KMS-11 (cell line): ENCODE data around the gene DSE.

Experiments used
- H2AFZ ChIP-seq: fragments of 200-600 bp; sonication (generic); 2 replicates; pipeline ENCODE4 v1.6.1; 2016; ENCODE audit warnings: antibody characterized with exemption, mixed run types, low read depth
- H3K27ac ChIP-seq: fragments of 200-600 bp; sonication (generic); 2 replicates; pipeline ENCODE4 v1.6.1; 2016; ENCODE audit warnings: mild to moderate bottlenecking, mixed run types
- H3K27me3 ChIP-seq: fragments of 200-600 bp; sonication (generic); 2 replicates; pipeline ENCODE4 v1.6.1; 2017; ENCODE audit warnings: mild to moderate bottlenecking, low read depth, mixed run types, moderate library complexity; ENCODE audit not compliant: insufficient read depth
- H3K36me3 ChIP-seq: fragments of 200-600 bp; sonication (generic); 2 replicates; pipeline ENCODE4 v1.6.1; 2017; ENCODE audit warnings: mild to moderate bottlenecking, mixed run types; ENCODE audit not compliant: insufficient read depth
- H3K4me1 ChIP-seq: fragments of 200-600 bp; sonication (generic); 2 replicates; pipeline ENCODE4 v1.6.1; 2016; ENCODE audit warnings: mild to moderate bottlenecking, low read depth, mixed run types; ENCODE audit not compliant: poor library complexity, severe bottlenecking
- H3K4me2 ChIP-seq: fragments of 200-600 bp; sonication (generic); 2 replicates; pipeline ENCODE4 v1.7.0; 2016; ENCODE audit warnings: mild to moderate bottlenecking, mixed run types
- H3K4me3 ChIP-seq: fragments of 200-600 bp; sonication (generic); IDR thresholded peaks from 2 replicates; pipeline ENCODE4 v1.6.1; 2017; ENCODE audit warnings: low read depth, low read length, mixed read lengths; ENCODE audit not compliant: insufficient read depth
- H3K79me2 ChIP-seq: fragments of 200-600 bp; sonication (generic); 2 replicates; pipeline ENCODE4 v1.6.1; 2016; ENCODE audit warnings: low read depth, mixed run types; ENCODE audit not compliant: insufficient read depth
- H3K9ac ChIP-seq: fragments of 200-600 bp; sonication (generic); 2 replicates; pipeline ENCODE4 v1.6.1; 2016; ENCODE audit warnings: mild to moderate bottlenecking, mixed run types
- H4K20me1 ChIP-seq: fragments of 200-600 bp; sonication (generic); 2 replicates; pipeline ENCODE4 v1.6.1; 2016; ENCODE audit warnings: mild to moderate bottlenecking, mixed run types; ENCODE audit not compliant: insufficient read depth
- CTCF ChIP-seq: fragments of 200-600 bp; sonication (generic); conservative IDR thresholded peaks from 2 replicates; pipeline ENCODE4 v1.6.1; 2017; ENCODE audit warnings: low read depth, mild to moderate bottlenecking, antibody characterized with exemption, low read length, moderate library complexity, mixed read lengths

DSE gene

DNA sequence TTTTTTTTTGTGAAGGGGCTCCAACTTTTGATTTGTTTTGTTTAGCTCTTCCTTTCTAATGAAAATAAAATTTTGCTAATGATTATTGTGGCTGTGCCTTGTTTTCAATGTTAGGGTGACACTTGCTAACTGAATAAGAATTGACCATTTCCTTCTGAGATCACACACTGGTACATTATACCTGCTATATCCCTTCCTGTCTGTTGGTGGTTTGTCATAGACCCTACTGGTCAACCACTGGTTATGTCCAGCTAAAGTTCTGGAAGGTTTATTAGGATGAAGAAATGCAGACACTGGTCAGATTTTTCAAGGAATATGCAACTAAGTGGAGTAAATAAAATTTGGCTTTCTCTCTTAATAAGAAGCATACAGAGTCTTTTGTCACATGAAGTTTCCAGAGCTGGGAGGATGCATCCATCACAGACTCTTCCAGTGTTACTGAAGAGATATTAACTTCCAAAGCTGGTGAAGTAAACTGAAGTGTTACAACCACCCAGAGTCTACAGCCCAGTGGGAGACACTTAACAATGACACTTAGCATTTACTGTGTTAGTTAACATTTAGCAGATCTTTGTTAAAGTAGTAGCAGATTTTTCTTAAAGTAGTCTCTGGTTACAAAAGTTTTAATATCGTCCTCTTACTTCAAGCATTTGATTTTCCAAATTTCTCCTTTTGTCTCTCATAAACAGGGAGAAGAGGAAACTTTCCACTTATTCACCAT is 121.0 kb downstream of the DSE start:
- Histone ChIP-seq H3K4me2 (no peak overlapping the region), H3K9ac (no peak overlapping the region), H2AFZ (no peak overlapping the region)

GRCh38 chr6:116492331-116493067 is 121.8 kb downstream of the DSE start:
- Histone ChIP-seq H2AFZ (no peak overlapping the region), H3K4me1 (no peaks in the 10 kb centered on the region), H3K79me2 (no peaks in the 10 kb centered on the region), H3K4me3 (no peak overlapping the region), H3K27ac (no peak overlapping the region), H3K9ac (no peak overlapping the region), H3K4me2 (no peak overlapping the region), H4K20me1 (no peaks in the 10 kb centered on the region), H3K27me3 (no peaks in the 10 kb centered on the region), H3K36me3 (no peaks in the 10 kb centered on the region)
- TF ChIP-seq CTCF, result no peak

More for the DNA sequence above, 121.0 kb downstream of the DSE start:
- Histone ChIP-seq H3K27me3 (no peaks in the 10 kb centered on the region), H3K36me3 (no peaks in the 10 kb centered on the region), H3K79me2 (no peaks in the 10 kb centered on the region), H3K4me1 (no peaks in the 10 kb centered on the region), H3K27ac (no peak overlapping the region), H3K4me3 (no peak overlapping the region), H4K20me1 (no peaks in the 10 kb centered on the region)
- TF ChIP-seq CTCF, result no peak
